Endothelial cell (in vitro differentiated cells): Measurements from ENCODE around the gene ITPR3. TPM values are rescaled to one million over a fixed set of nuclear protein-coding genes. Genes with fewer than 3 reads are reported as not detected.

Experiments used
- DNase-seq: peaks from one replicate; pipeline ENCODE4 v3.0.0; 2021; ENCODE audit warnings: low spot score
- H3K27ac Mint-ChIP-seq: one replicate; pipeline ENCODE4 v1.8.0; 2021; ENCODE audit warnings: mixed read lengths, inconsistent platforms; ENCODE audit not compliant: unreplicated experiment
- H3K27me3 Mint-ChIP-seq: one replicate; pipeline ENCODE4 v1.8.0; 2021; ENCODE audit warnings: mild to moderate bottlenecking, moderate library complexity, mixed read lengths, inconsistent platforms; ENCODE audit not compliant: unreplicated experiment
- H3K36me3 Mint-ChIP-seq: one replicate; pipeline ENCODE4 v1.8.0; 2021; ENCODE audit warnings: mild to moderate bottlenecking, low read depth, mixed read lengths, inconsistent platforms; ENCODE audit not compliant: unreplicated experiment
- H3K4me1 Mint-ChIP-seq: one replicate; pipeline ENCODE4 v1.8.0; 2021; ENCODE audit warnings: mild to moderate bottlenecking, mixed read lengths, inconsistent platforms; ENCODE audit not compliant: unreplicated experiment
- H3K4me3 Mint-ChIP-seq: one replicate; pipeline ENCODE4 v1.8.0; 2021; ENCODE audit warnings: mild to moderate bottlenecking, mixed read lengths, inconsistent platforms; ENCODE audit not compliant: unreplicated experiment
- H3K9me3 Mint-ChIP-seq: one replicate; pipeline ENCODE4 v1.8.0; 2021; ENCODE audit warnings: mixed read lengths, inconsistent platforms; ENCODE audit not compliant: unreplicated experiment
- CTCF ChIP-seq: fragments of 200-600 bp; sonication (generic); IDR thresholded peaks from one replicate; pipeline ENCODE4 v1.5.0; 2021; ENCODE audit warnings: antibody characterized with exemption; ENCODE audit not compliant: unreplicated experiment
- total RNA-seq: library from RNA; stranded (reverse); fragmentation: NEBNext Ultra II Directional; extraction: Animal tissue kit (Norgen Biotek cat#: 25700); gene quantifications from one replicate; pipeline ENCODE4 v1.2.1, GENCODE V29; 2021; ENCODE audit not compliant: unreplicated experiment

Gene ITPR3
- total RNA-seq, 1 donor from 2014 or later, result 124 TPM

- H3K9me3 Mint-ChIP-seq, result no peaks in the 10 kb centered on the region
- H3K4me1 Mint-ChIP-seq, result peaks cover 44% of the 10 kb centered on the region
- no peak for TF ChIP-seq CTCF
- peak overlapping the region; percentile 64 for H3K27ac Mint-ChIP-seq
- H3K27me3 Mint-ChIP-seq, result peaks cover 16% of the 10 kb centered on the region
- H3K36me3 Mint-ChIP-seq, result peaks cover 19% of the 10 kb centered on the region
- DNase-seq, result no peak
- peak overlapping the region; percentile 93 for H3K4me3 Mint-ChIP-seq
Observed at GRCh38 chr6:33621711-33622388, 728 bp downstream of the ITPR3 start.

GRCh38 chr6:33622456-33623431, 1.6 kb downstream of the ITPR3 start:
- no peak for TF ChIP-seq CTCF
- Mint-ChIP-seq H3K9me3 (no peaks in the 10 kb centered on the region), H3K4me3 (peak overlapping the region; percentile 93), H3K4me1 (peaks cover 46% of the 10 kb centered on the region), H3K27me3 (peaks cover 20% of the 10 kb centered on the region), H3K27ac (no peak overlapping the region), H3K36me3 (peaks cover 19% of the 10 kb centered on the region)
- DNase-seq, result no peak

GRCh38 chr6:33623895-33624381, 2.8 kb downstream of the ITPR3 start:
- H3K4me3 Mint-ChIP-seq, result peak overlapping the region; percentile 93
- H3K9me3 Mint-ChIP-seq, result no peaks in the 10 kb centered on the region
- H3K27ac Mint-ChIP-seq, result peak overlapping the region; percentile 52
- peaks cover 40% of the 10 kb centered on the region for H3K4me1 Mint-ChIP-seq
- H3K36me3 Mint-ChIP-seq, result peaks cover 19% of the 10 kb centered on the region
- H3K27me3 Mint-ChIP-seq, result peaks cover 20% of the 10 kb centered on the region
- DNase-seq, result no peak
- TF ChIP-seq CTCF, result no peak

- no peak for TF ChIP-seq CTCF
- DNase-seq, result no peak
- Mint-ChIP-seq H3K27ac (no peak overlapping the region), H3K4me1 (peaks cover 31% of the 10 kb centered on the region), H3K4me3 (peak overlapping the region; percentile 93), H3K27me3 (peaks cover 18% of the 10 kb centered on the region), H3K9me3 (no peaks in the 10 kb centered on the region), H3K36me3 (peaks cover 17% of the 10 kb centered on the region)
Observed at GRCh38 chr6:33624856-33625255, 3.7 kb downstream of the ITPR3 start.

GRCh38 chr6:33627876-33628275, 6.8 kb downstream of the ITPR3 start:
- DNase-seq, result no peak
- peaks cover 32% of the 10 kb centered on the region for H3K4me1 Mint-ChIP-seq
- H3K27me3 Mint-ChIP-seq, result peaks cover 16% of the 10 kb centered on the region
- TF ChIP-seq CTCF, result no peak
- no peaks in the 10 kb centered on the region for H3K9me3 Mint-ChIP-seq
- peaks cover 15% of the 10 kb centered on the region for H3K36me3 Mint-ChIP-seq
- no peak overlapping the region for H3K27ac Mint-ChIP-seq
- H3K4me3 Mint-ChIP-seq, result no peak overlapping the region
